H1 (cell line): ENCODE results near the gene SORD. TPM values are rescaled to one million over a fixed set of nuclear protein-coding genes. Genes with fewer than 3 reads are reported as not detected.
"Not testable (repeated sequence)": the region's sequence is repeated elsewhere in the genome, so short reads cannot be mapped to it uniquely, and the experiment has no call there.

Experiments
- CTCF ChIA-PET: fragments of 300-600 bp; sonication (Branson Sonifier 250); formaldehyde crosslinking; loops from one replicate; lab custom pipeline; 2021; ENCODE audit not compliant: partially characterized antibody; lab: Charles Lee
- POLR2A ChIA-PET: fragments of 300-600 bp; sonication (Branson Sonifier 250); formaldehyde crosslinking; loops from one replicate; lab custom pipeline; 2021; ENCODE audit warnings: inconsistent platforms; ENCODE audit not compliant: partially characterized antibody; lab: Charles Lee
- DNase-seq, 2 experiments: peaks; one replicate each; pipeline versions ENCODE4 v3.0.0 to v3.0.0-alpha.2; 2010 to 2022; ENCODE audit warnings: low spot score in 2 of 2, low read depth in 1 of 2, mixed read lengths in 1 of 2
- FAIRE-seq: peaks from 2 replicates; lab custom pipeline; 2011; peaks lifted over from hg19 to GRCh38; lab: Jason Lieb, UNC
- H2AFZ ChIP-seq: 2 replicates; pipeline ENCODE4 v1.8.1; 2012; ENCODE audit warnings: low read length, inconsistent platforms
- H2AK5ac ChIP-seq: 2 replicates; pipeline ENCODE4 v1.6.1; 2013; ENCODE audit warnings: low read depth, low read length
- H2BK120ac ChIP-seq: replicated peaks from 2 replicates; pipeline ENCODE3; 2013; ENCODE audit warnings: low read depth, low read length, inconsistent platforms
- H2BK12ac ChIP-seq: 2 replicates; pipeline ENCODE4 v1.6.1; 2013; ENCODE audit warnings: low read depth, low read length
- H2BK15ac ChIP-seq: 2 replicates; pipeline ENCODE4 v1.6.1; 2013; ENCODE audit warnings: low read length
- H2BK20ac ChIP-seq: 2 replicates; pipeline ENCODE4 v1.6.1; 2013; ENCODE audit warnings: low read length
- H2BK5ac ChIP-seq: 2 replicates; pipeline ENCODE4 v1.6.1; 2013; ENCODE audit warnings: low read depth, low read length
- H3K14ac ChIP-seq: 2 replicates; pipeline ENCODE4 v1.6.1; 2013; ENCODE audit warnings: inconsistent platforms; ENCODE audit not compliant: insufficient read length
- H3K18ac ChIP-seq: 2 replicates; pipeline ENCODE4 v1.6.1; 2013; ENCODE audit warnings: low read length; ENCODE audit errors: extremely low read depth
- H3K23ac ChIP-seq: 2 replicates; pipeline ENCODE4 v1.6.1; 2013; ENCODE audit warnings: inconsistent platforms; ENCODE audit not compliant: insufficient read length
- H3K23me2 ChIP-seq: 2 replicates; pipeline ENCODE4 v1.6.1; 2013; ENCODE audit warnings: low read depth, low read length
- H3K27ac ChIP-seq: 2 replicates; pipeline ENCODE4 v1.6.1; 2011; ENCODE audit warnings: low read depth, low read length, inconsistent platforms
- H3K27me3 ChIP-seq, 4 experiments: replicated peaks in 1 of 4; 1 replicate in 1 of 4; 2 replicates in 3 of 4; pipeline versions ENCODE4 v1.6.1 to v1.8.1; 2011 to 2013; ENCODE audit warnings: low read length in 3 of 4, mild to moderate bottlenecking in 3 of 4, inconsistent platforms in 2 of 4, mixed read lengths in 2 of 4, moderate library complexity in 1 of 4; ENCODE audit not compliant: control insufficient read depth in 3 of 4, insufficient read depth in 3 of 4; ENCODE audit errors: extremely low read depth in 1 of 4
- H3K36me3 ChIP-seq, 4 experiments: 2 replicates each; pipeline versions ENCODE4 v1.6.1 to v1.8.1; 2011 to 2013; ENCODE audit warnings: mild to moderate bottlenecking in 4 of 4, low read length in 3 of 4, moderate library complexity in 2 of 4, control low read depth in 1 of 4, inconsistent platforms in 1 of 4; ENCODE audit not compliant: insufficient read depth in 4 of 4, control insufficient read depth in 2 of 4
- H3K4ac ChIP-seq: replicated peaks from 2 replicates; pipeline ENCODE3; 2013; ENCODE audit warnings: low read length, low read depth, mixed read lengths, inconsistent platforms; ENCODE audit not compliant: insufficient read length
- H3K4me1 ChIP-seq, 4 experiments: replicated peaks in 1 of 4; 1 replicate in 1 of 4; 2 replicates in 3 of 4; pipeline versions ENCODE4 v1.6.1 to v1.8.1; 2011 to 2013; ENCODE audit warnings: low read length in 3 of 4, inconsistent platforms in 2 of 4, mixed read lengths in 1 of 4; ENCODE audit not compliant: insufficient read depth in 4 of 4, control insufficient read depth in 3 of 4
- H3K4me2 ChIP-seq, 2 experiments: 2 replicates each; pipeline versions ENCODE4 v1.6.1 to v1.8.1; 2011 to 2013; ENCODE audit warnings: low read depth in 2 of 2, low read length in 2 of 2, control low read depth in 1 of 2, inconsistent platforms in 1 of 2, mild to moderate bottlenecking in 1 of 2; ENCODE audit not compliant: insufficient read depth in 1 of 2
- H3K4me3 ChIP-seq, 4 experiments: fragments of 200-600, 300-600 bp in 1 of 4; sonication (generic), shearing (Covaris generic), sonication (Bioruptor Twin) in 1 of 4; 2 replicates each; pipeline versions ENCODE4 v1.5.1 to v1.8.1; 2011 to 2016; ENCODE audit warnings: low read length in 4 of 4, low read depth in 3 of 4, control low read depth in 2 of 4, inconsistent platforms in 2 of 4, mild to moderate bottlenecking in 2 of 4, mixed read lengths in 1 of 4, moderate library complexity in 1 of 4; ENCODE audit not compliant: insufficient read depth in 2 of 4; ENCODE audit errors: extremely low read depth in 1 of 4
- H3K56ac ChIP-seq: replicated peaks from 2 replicates; pipeline ENCODE3; 2013; ENCODE audit warnings: low read depth, mild to moderate bottlenecking, mixed read lengths, low read length, inconsistent platforms; ENCODE audit not compliant: insufficient read length
- H3K79me1 ChIP-seq: 2 replicates; pipeline ENCODE4 v1.6.1; 2013; ENCODE audit warnings: low read depth, low read length, control low read depth
- H3K79me2 ChIP-seq, 2 experiments: 2 replicates each; pipeline versions ENCODE4 v1.6.1 to v1.8.1; 2012 to 2013; ENCODE audit warnings: low read length in 2 of 2, mild to moderate bottlenecking in 2 of 2, inconsistent platforms in 1 of 2; ENCODE audit not compliant: insufficient read depth in 2 of 2, control insufficient read depth in 1 of 2
- H3K9ac ChIP-seq, 4 experiments: replicated peaks in 1 of 4; 1 replicate in 1 of 4; 2 replicates in 3 of 4; pipeline versions ENCODE4 v1.6.1 to v1.8.1; 2011 to 2013; ENCODE audit warnings: low read depth in 3 of 4, low read length in 3 of 4, control low read depth in 2 of 4, mild to moderate bottlenecking in 2 of 4, moderate library complexity in 2 of 4, inconsistent platforms in 1 of 4; ENCODE audit errors: extremely low read depth in 1 of 4
- H3K9me3 ChIP-seq, 2 experiments: 2 replicates each; pipeline versions ENCODE4 v1.6.1 to v1.8.1; 2012 to 2013; ENCODE audit warnings: mild to moderate bottlenecking in 2 of 2, moderate library complexity in 2 of 2, control low read depth in 1 of 2, inconsistent platforms in 1 of 2, low read depth in 1 of 2, low read length in 1 of 2, mixed read lengths in 1 of 2; ENCODE audit not compliant: insufficient read depth in 2 of 2
- H4K20me1 ChIP-seq, 2 experiments: replicated peaks in 1 of 2; 2 replicates each; pipeline versions ENCODE3 to v1.8.1; 2011 to 2013; ENCODE audit warnings: inconsistent platforms in 2 of 2, low read length in 2 of 2, mild to moderate bottlenecking in 1 of 2; ENCODE audit not compliant: insufficient read depth in 2 of 2, control insufficient read depth in 1 of 2
- H4K5ac ChIP-seq: 2 replicates; pipeline ENCODE4 v1.6.1; 2013; ENCODE audit warnings: low read length, low read depth, mixed read lengths, inconsistent platforms; ENCODE audit not compliant: insufficient read length
- H4K8ac ChIP-seq: 2 replicates; pipeline ENCODE4 v1.8.0; 2013; ENCODE audit warnings: mild to moderate bottlenecking, moderate library complexity, low read length, inconsistent platforms; ENCODE audit not compliant: insufficient read depth; ENCODE audit errors: extremely low read depth
- H4K91ac ChIP-seq: replicated peaks from 2 replicates; pipeline ENCODE3; 2013; ENCODE audit warnings: low read length, mixed read lengths, inconsistent platforms; ENCODE audit not compliant: insufficient read length
- WGBS, 2 experiments: shearing (Covaris generic) in 1 of 2; methylation state at CpG; one replicate each; pipeline versions ENCODE4 v1.1.6 to v1.1.7; 2013 to 2015; ENCODE audit warnings: low lambda C conversion rate in 2 of 2, mixed read lengths in 2 of 2, inconsistent platforms in 1 of 2, low coverage in 1 of 2, missing lambda C conversion rate in 1 of 2; ENCODE audit not compliant: insufficient replicate concordance in 2 of 2, insufficient coverage in 1 of 2, insufficient read length in 1 of 2; ENCODE audit errors: extremely low coverage in 1 of 2, missing lambda C conversion rate in 1 of 2; 5-methylcytosine and 5-hydroxymethylcytosine counted together
- polyA plus RNA-seq, 7 experiments: library from polyadenylated mRNA; depleted of rRNA in 3 of 7; stranded (reverse) in 5 of 7; unstranded in 2 of 7; fragments of >200 nt in 5 of 7; fragments of 200-250 nt in 2 of 7; gene quantifications; 1 replicate in 5 of 7; 2 replicates in 1 of 7; 4 replicates in 1 of 7; pipeline versions ENCODE4 v1.2.1 to v1.2.3, GENCODE V29; 2011 to 2013; ENCODE audit warnings: missing spikeins in 2 of 7, mixed read lengths in 2 of 7
- total RNA-seq: library from RNA; stranded (reverse); fragmentation: NEBNext Ultra II Directional; extraction: Animal tissue kit (Norgen Biotek cat#: 25700); gene quantifications from 2 replicates; pipeline ENCODE4 v1.2.1, GENCODE V29; 2021

Gene SORD
- total and polyA plus RNA-seq, 2 of the 8 experiments (the other 6 are each of a cell fraction or from before 2014, with no cell fraction given), result 52.6 to 75.8 TPM

DNA sequence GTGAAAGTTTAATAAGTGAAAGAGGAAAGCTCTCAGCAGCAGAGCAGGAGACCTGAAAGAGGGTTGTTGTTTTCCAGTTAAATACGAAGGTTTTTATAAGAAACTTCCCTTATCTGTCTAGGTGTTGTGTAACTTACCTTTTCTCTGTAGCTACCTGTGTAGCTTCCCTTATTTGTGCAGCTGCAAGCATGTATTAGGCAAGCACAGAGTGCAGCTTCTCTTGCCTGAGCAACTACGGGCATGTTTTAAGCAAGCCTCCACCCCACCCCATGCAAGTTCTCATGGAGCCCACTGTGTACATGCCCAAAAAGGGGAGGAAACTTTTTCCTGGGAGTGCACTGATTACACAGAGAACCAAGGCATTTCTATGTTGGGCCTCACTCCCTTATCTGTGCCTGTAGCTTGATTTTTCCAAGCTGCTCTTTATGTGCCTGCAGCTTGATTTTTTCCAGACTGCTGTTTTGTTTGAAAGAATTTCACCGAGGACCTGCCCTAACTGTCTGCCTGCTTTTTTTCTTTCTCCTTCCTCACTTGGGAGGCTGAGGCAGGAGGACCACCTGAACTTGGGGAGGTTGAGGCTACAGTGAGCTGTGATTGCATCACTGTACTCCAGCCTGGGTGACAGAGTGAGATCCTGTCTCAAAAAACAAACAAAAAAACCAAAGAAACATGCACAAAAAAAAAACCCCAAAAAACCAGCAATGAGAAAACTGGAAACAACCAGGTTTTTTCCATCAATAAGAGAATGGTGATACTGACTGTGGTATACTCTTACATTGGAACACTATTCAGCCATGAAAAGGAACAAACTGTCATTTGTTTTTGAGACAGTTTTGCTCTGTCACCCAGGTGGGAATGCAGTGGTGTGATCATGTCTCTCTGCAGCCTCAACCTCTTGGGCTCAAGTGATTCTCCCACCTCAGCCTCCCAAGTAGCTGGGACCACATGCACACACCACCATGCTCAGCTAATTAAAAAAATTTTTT is 36.0 kb downstream of the SORD start:
- H4K8ac ChIP-seq, H3K9me3 ChIP-seq, H3K36me3 ChIP-seq, H3K4me1 ChIP-seq, H4K20me1 ChIP-seq, H3K4me2 ChIP-seq, H3K14ac ChIP-seq, H2BK5ac ChIP-seq, H3K79me2 ChIP-seq, H3K9ac ChIP-seq, H4K91ac ChIP-seq, H2BK15ac ChIP-seq, H2AFZ ChIP-seq, H4K5ac ChIP-seq, H3K23ac ChIP-seq, H3K27ac ChIP-seq, H3K4me3 ChIP-seq, H3K27me3 ChIP-seq, H3K18ac ChIP-seq, H2BK20ac ChIP-seq, H2BK120ac ChIP-seq, H3K4ac ChIP-seq, H3K79me1 ChIP-seq, POLR2A ChIA-PET, H3K23me2 ChIP-seq, DNase-seq, FAIRE-seq, H2BK12ac ChIP-seq, H2AK5ac ChIP-seq, H3K56ac ChIP-seq: not testable (repeated sequence)
- CTCF ChIA-PET, result interaction anchor here (1.1 kb wide), 1 partner anchor 68 kb away, joined by 3 read pairs; no protein-coding TSS in a partner anchor
- WGBS, 2 experiments, result 89% methylated on average over 3 of the region's 3 CpGs; no CpG with 5 or more reads in 1 of the 2 experiments
